Measurements from ENCODE around the gene CASZ1. TPM values are rescaled to one million over a fixed set of nuclear protein-coding genes. Genes with fewer than 3 reads are reported as not detected.

Gene CASZ1
- total and polyA plus RNA-seq, 9 of the 15 experiments (the other 6 are each of a cell fraction or from before 2014, with no cell fraction given): 0.01 to 4.0 (median 0.76) TPM; not detected in 1

DNA sequence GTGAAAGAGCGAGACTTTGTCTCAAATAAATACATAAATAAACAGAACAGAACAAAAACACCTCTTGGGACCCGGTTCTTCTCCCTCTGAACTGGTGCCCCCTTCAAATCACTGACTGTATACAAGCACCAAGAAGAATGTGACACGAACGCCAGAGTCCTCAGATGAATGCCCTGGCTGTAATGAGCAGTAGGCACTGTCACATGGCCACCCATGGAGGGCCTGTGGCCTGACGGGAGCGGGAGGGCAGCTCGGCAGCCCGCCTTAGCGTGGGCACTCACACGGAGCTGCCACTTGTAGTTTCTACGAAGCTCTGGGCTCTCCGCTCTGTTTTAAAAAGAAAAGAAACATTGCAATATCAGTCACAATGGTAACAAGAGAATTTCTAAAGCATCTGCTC is 175.7 kb downstream of the CASZ1 start:
- POLR2A ChIA-PET: interaction anchor here (1.5 kb wide), 1 partner anchor 9 kb away, joined by 4 read pairs; no protein-coding TSS in a partner anchor
- no peak for DNase-seq (ENCODE audit: extremely low read depth in 1 of 4, low spot score in 3 of 4)
- CTCF ChIA-PET (ENCODE audit: low intra/inter-chr PET ratio): interaction anchor here (0.7 kb wide), 1 partner anchor 1282 kb away, joined by 4 read pairs; no protein-coding TSS in a partner anchor

More for the DNA sequence above, 175.7 kb downstream of the CASZ1 start:
- no peak overlapping the region for H2AFZ ChIP-seq (ENCODE audit: low read depth, low read length)
- BruUV-seq (replicated peaks): no TSS peak
- H3K79me2 ChIP-seq (ENCODE audit: control insufficient read depth, insufficient read depth, low read length): no peaks in the 10 kb centered on the region
- ATAC-seq: no peak
- H3K9me3 ChIP-seq (replicated peaks; ENCODE audit: control insufficient read depth, insufficient read depth, low read depth, low read length): no peaks in the 10 kb centered on the region
- no peak overlapping the region for H3K4me3 ChIP-seq
- intact Hi-C loops (cut with micrococcal nuclease): no loop called here
- peaks cover 27% of the 10 kb centered on the region; the same call in 2 of the 3 replicates for H3K36me3 ChIP-seq (ENCODE audit: control insufficient read depth, insufficient read depth, low read length)
- no peak for FAIRE-seq
- TF ChIP-seq RFX5 (IDR thresholded peaks at IDR 0.05; ENCODE audit: low read depth, low read length) (no peak), SIX5 (IDR thresholded peaks at IDR 0.05; ENCODE audit: borderline replicate concordance in 1 of 2, insufficient read depth in 1 of 2, low read depth in 1 of 2, low read length in 2 of 2) (no peak), ZC3H4 (CRISPR knock-in tag; IDR thresholded peaks at IDR 0.05; ENCODE audit: borderline replicate concordance) (no peak), EZH2 (IDR thresholded peaks at IDR 0.05; ENCODE audit: borderline replicate concordance, low read depth, low read length) (no peak), NR1H2 (CRISPR knock-in tag; IDR thresholded peaks at IDR 0.05) (no peak), ZNF75A (CRISPR knock-in tag; IDR thresholded peaks at IDR 0.05) (no peak)
- TF ChIP-seq, protein P1, sequence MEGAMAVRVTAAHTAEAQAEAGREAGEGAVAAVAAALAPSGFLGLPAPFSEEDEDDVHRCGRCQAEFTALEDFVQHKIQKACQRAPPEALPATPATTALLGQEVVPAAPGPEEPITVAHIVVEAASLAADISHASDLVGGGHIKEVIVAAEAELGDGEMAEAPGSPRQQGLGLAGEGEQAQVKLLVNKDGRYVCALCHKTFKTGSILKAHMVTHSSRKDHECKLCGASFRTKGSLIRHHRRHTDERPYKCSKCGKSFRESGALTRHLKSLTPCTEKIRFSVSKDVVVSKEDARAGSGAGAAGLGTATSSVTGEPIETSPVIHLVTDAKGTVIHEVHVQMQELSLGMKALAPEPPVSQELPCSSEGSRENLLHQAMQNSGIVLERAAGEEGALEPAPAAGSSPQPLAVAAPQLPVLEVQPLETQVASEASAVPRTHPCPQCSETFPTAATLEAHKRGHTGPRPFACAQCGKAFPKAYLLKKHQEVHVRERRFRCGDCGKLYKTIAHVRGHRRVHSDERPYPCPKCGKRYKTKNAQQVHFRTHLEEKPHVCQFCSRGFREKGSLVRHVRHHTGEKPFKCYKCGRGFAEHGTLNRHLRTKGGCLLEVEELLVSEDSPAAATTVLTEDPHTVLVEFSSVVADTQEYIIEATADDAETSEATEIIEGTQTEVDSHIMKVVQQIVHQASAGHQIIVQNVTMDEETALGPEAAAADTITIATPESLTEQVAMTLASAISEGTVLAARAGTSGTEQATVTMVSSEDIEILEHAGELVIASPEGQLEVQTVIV (CRISPR knock-in tag; IDR thresholded peaks at IDR 0.05; ENCODE audit: borderline replicate concordance): no peak
- TF ChIP-seq, protein P2, sequence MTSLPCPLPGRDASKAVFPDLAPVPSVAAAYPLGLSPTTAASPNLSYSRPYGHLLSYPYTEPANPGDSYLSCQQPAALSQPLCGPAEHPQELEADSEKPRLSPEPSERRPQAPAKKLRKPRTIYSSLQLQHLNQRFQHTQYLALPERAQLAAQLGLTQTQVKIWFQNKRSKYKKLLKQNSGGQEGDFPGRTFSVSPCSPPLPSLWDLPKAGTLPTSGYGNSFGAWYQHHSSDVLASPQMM (CRISPR knock-in tag; IDR thresholded peaks at IDR 0.05): no peak
- TF ChIP-seq, protein P3, sequence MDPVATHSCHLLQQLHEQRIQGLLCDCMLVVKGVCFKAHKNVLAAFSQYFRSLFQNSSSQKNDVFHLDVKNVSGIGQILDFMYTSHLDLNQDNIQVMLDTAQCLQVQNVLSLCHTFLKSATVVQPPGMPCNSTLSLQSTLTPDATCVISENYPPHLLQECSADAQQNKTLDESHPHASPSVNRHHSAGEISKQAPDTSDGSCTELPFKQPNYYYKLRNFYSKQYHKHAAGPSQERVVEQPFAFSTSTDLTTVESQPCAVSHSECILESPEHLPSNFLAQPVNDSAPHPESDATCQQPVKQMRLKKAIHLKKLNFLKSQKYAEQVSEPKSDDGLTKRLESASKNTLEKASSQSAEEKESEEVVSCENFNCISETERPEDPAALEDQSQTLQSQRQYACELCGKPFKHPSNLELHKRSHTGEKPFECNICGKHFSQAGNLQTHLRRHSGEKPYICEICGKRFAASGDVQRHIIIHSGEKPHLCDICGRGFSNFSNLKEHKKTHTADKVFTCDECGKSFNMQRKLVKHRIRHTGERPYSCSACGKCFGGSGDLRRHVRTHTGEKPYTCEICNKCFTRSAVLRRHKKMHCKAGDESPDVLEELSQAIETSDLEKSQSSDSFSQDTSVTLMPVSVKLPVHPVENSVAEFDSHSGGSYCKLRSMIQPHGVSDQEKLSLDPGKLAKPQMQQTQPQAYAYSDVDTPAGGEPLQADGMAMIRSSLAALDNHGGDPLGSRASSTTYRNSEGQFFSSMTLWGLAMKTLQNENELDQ (CRISPR knock-in tag; IDR thresholded peaks at IDR 0.05; ENCODE audit: borderline replicate concordance): no peak
- H3K4me1 ChIP-seq (replicated peaks in 1 of 2; ENCODE audit: control insufficient read depth in 2 of 2, insufficient read depth in 2 of 2, low read length in 2 of 2): no peaks in the 10 kb centered on the region
- no peaks in the 10 kb centered on the region for H3K27me3 ChIP-seq (ENCODE audit: control insufficient read depth in 2 of 2, insufficient read depth in 2 of 2, low read length in 2 of 2)
- in situ Hi-C loops (cut with MboI): no loop called here
- H3K9ac ChIP-seq (ENCODE audit: insufficient read depth in 1 of 2, low read depth in 2 of 2, low read length in 2 of 2): no peak overlapping the region
- whole genome bisulfite sequencing (ENCODE audit: insufficient coverage, low coverage, missing lambda C conversion rate): 90% methylated on average over 11 of the region's 12 CpGs
- no peaks in the 10 kb centered on the region for H3K9me1 ChIP-seq (ENCODE audit: control insufficient read depth, insufficient read depth, low read length)
- H3K27ac ChIP-seq (ENCODE audit: extremely low read depth, low read depth, low read length): no peak overlapping the region
- no peak overlapping the region for H3K4me2 ChIP-seq (ENCODE audit: insufficient read depth, low read length)
- H4K20me1 ChIP-seq (replicated peaks; ENCODE audit: control insufficient read depth, insufficient read depth, low read length): 0 out of 2 replicates have a peak, but pooled peaks cover 3% of the 10 kb centered on the region
